GM12878 (cell line): ENCODE data around the gene HOXA10. TPM values are rescaled to one million over a fixed set of nuclear protein-coding genes. Genes with fewer than 3 reads are reported as not detected.
A peak's percentile ranks its signal among the peaks of the same experiment; 100 is the strongest.

Experiments
- ATAC-seq: fragments of 200-7000 bp; cut with Tn5 transposase; 3 replicates; pipeline ENCODE4 v1.9.1; 2020; ENCODE audit warnings: mild to moderate bottlenecking, moderate library complexity
- BruUV-seq: library from RNA; stranded (reverse); fragments of 400-500 nt; replicated peaks from 2 replicates; lab custom pipeline; 2021; lab: Mats Ljungman, UMichigan
- CTCF ChIA-PET: fragments of 300-600 bp; sonication (Branson Sonifier 250); formaldehyde crosslinking; extraction: SDS; loops from one replicate; lab custom pipeline; 2021; ENCODE audit warnings: inconsistent platforms; lab: Yijun Ruan, JAX
- POLR2A ChIA-PET: fragments of 350-600 bp; formaldehyde crosslinking; extraction: SDS; loops from one replicate; lab custom pipeline; 2021; ENCODE audit warnings: inconsistent platforms; lab: Charles Lee
- RAD21 ChIA-PET: fragments of 300-600 bp; sonication (Branson Sonifier 250); formaldehyde crosslinking; loops from one replicate; lab custom pipeline; 2023; ENCODE audit warnings: antibody characterized with exemption; ENCODE audit not compliant: unreplicated experiment; lab: Charles Lee
- SMC1A ChIA-PET: fragments of 300-600 bp; sonication (Branson Sonifier 250); formaldehyde crosslinking; loops from one replicate; lab custom pipeline; 2023; ENCODE audit not compliant: unreplicated experiment, uncharacterized antibody; lab: Charles Lee
- DNase-seq: peaks from one replicate; pipeline ENCODE4 v3.0.0-alpha.2; 2011; ENCODE audit warnings: low read depth, low spot score
- FAIRE-seq: peaks from 3 replicates; lab custom pipeline; 2011; peaks lifted over from hg19 to GRCh38; lab: Jason Lieb, UNC
- H2AFZ ChIP-seq: 2 replicates; pipeline ENCODE4 v1.6.0; 2011; ENCODE audit warnings: low read depth, low read length, control low read depth; ENCODE audit not compliant: control insufficient read depth
- H3K27ac ChIP-seq: 2 replicates; pipeline ENCODE4 v1.5.1; 2011; ENCODE audit warnings: control low read depth; ENCODE audit not compliant: control insufficient read depth, insufficient read depth
- H3K27me3 ChIP-seq, 2 experiments: replicated peaks in 1 of 2; 2 replicates each; pipeline versions ENCODE4 v1.6.0 to v1.6.1; 2011; ENCODE audit warnings: low read length in 1 of 2; ENCODE audit not compliant: control insufficient read depth in 2 of 2, insufficient read depth in 2 of 2
- H3K36me3 ChIP-seq, 2 experiments: 2 replicates each; pipeline ENCODE4 v1.5.1; 2011; ENCODE audit warnings: low read length in 1 of 2; ENCODE audit not compliant: control insufficient read depth in 2 of 2, insufficient read depth in 2 of 2
- H3K4me1 ChIP-seq: 2 replicates; pipeline ENCODE4 v1.6.1; 2011; ENCODE audit warnings: mild to moderate bottlenecking, low read length, moderate library complexity, mixed read lengths; ENCODE audit not compliant: control insufficient read depth, insufficient read depth
- H3K4me2 ChIP-seq: 2 replicates; pipeline ENCODE4 v1.6.0; 2011; ENCODE audit warnings: control low read depth; ENCODE audit not compliant: control insufficient read depth, insufficient read depth
- H3K4me3 ChIP-seq: fragments of 200-600 bp; sonication (generic); 2 replicates; pipeline ENCODE4 v1.5.1; 2016
- H3K79me2 ChIP-seq: 2 replicates; pipeline ENCODE4 v1.6.0; 2011; ENCODE audit warnings: low read length; ENCODE audit not compliant: control insufficient read depth, insufficient read depth
- H3K9ac ChIP-seq: 2 replicates; pipeline ENCODE4 v1.8.0; 2011; ENCODE audit warnings: low read length, control low read depth, mixed read lengths; ENCODE audit not compliant: control insufficient read depth, insufficient read depth
- H3K9me3 ChIP-seq: replicated peaks from 3 replicates; pipeline ENCODE4 v1.5.1; 2011; ENCODE audit warnings: mild to moderate bottlenecking, low read length; ENCODE audit not compliant: control insufficient read depth, insufficient read depth
- H4K20me1 ChIP-seq: 2 replicates; pipeline ENCODE4 v1.6.0; 2011; ENCODE audit not compliant: control insufficient read depth, insufficient read depth
- BHLHE40 ChIP-seq, 2 experiments: fragments of 450-650 bp in 1 of 2; IDR thresholded peaks; 2 replicates each; pipeline ENCODE4 v1.6.1; 2011 to 2017; ENCODE audit warnings: low read depth in 2 of 2, borderline replicate concordance in 1 of 2, improper control_type of control experiment in 1 of 2, low read length in 1 of 2, mild to moderate bottlenecking in 1 of 2
- DPF2 ChIP-seq: fragments of 450-650 bp; IDR thresholded peaks from 2 replicates; pipeline ENCODE4 v1.6.1; 2017; ENCODE audit warnings: mild to moderate bottlenecking
- EZH2 ChIP-seq: IDR thresholded peaks from 2 replicates; pipeline ENCODE4 v1.6.1; 2012; ENCODE audit warnings: low read depth, mild to moderate bottlenecking, control low read depth, inconsistent platforms, low read length, borderline replicate concordance; ENCODE audit not compliant: control insufficient read depth
- LARP7 ChIP-seq: fragments of 450-650 bp; IDR thresholded peaks from 2 replicates; pipeline ENCODE4 v1.6.1; 2017; ENCODE audit warnings: mild to moderate bottlenecking
- NBN ChIP-seq: fragments of 450-650 bp; IDR thresholded peaks from 2 replicates; pipeline ENCODE4 v1.6.1; 2016
- RAD21 ChIP-seq: IDR thresholded peaks from 2 replicates; pipeline ENCODE4 v1.6.1; 2011; ENCODE audit warnings: mild to moderate bottlenecking, low read depth, low read length, moderate library complexity; ENCODE audit not compliant: insufficient read depth
- RCOR1 ChIP-seq: conservative IDR thresholded peaks from 2 replicates; pipeline ENCODE4 v1.6.1; 2012; ENCODE audit warnings: low read depth, low read length, improper control_type of control experiment
- SMC3 ChIP-seq: IDR thresholded peaks from 2 replicates; pipeline ENCODE4 v1.6.1; 2011; ENCODE audit warnings: low read length, improper control_type of control experiment, borderline replicate concordance
- TBL1XR1 ChIP-seq: IDR thresholded peaks from 2 replicates; pipeline ENCODE4 v1.6.1; 2012; ENCODE audit warnings: low read depth, low read length, improper control_type of control experiment
- TCF3 ChIP-seq: IDR thresholded peaks from 2 replicates; pipeline ENCODE4 v1.6.1; 2012; ENCODE audit warnings: low read depth, mild to moderate bottlenecking, low read length, borderline replicate concordance; ENCODE audit not compliant: insufficient read depth
- YY1 ChIP-seq: IDR thresholded peaks from 2 replicates; pipeline ENCODE4 v1.6.1; 2011; ENCODE audit warnings: low read depth, mild to moderate bottlenecking, low read length
- ZSCAN29 ChIP-seq: fragments of 450-650 bp; IDR thresholded peaks from 2 replicates; pipeline ENCODE4 v1.6.1; 2017; ENCODE audit warnings: mild to moderate bottlenecking, moderate library complexity
- WGBS: methylation state at CpG from one replicate; pipeline ENCODE4 v1.1.6; 2016; ENCODE audit warnings: low lambda C conversion rate; ENCODE audit not compliant: insufficient replicate concordance, insufficient coverage; ENCODE audit errors: missing lambda C conversion rate; 5-methylcytosine and 5-hydroxymethylcytosine counted together
- in situ Hi-C: fragments of 300-500 bp; cut with MboI; formaldehyde crosslinking; loops from 9 replicates; pipeline ENCODE4 v1.14.3; 2018; ENCODE audit warnings: mixed read lengths
- intact Hi-C: fragments of 100-400 bp; cut with micrococcal nuclease; formaldehyde crosslinking; loops from one replicate; pipeline ENCODE4 v1.14.2; 2022; ENCODE audit not compliant: unreplicated experiment
- polyA plus RNA-seq, 11 experiments: library from polyadenylated mRNA; depleted of rRNA in 4 of 11; unstranded in 6 of 11; stranded (reverse) in 5 of 11; fragments of >200 nt; fragmentation: Nextera tagmentation in 4 of 11; fragmentation: Illumina TruSeq in 1 of 11; extraction: Ambion mirVana in 4 of 11; extraction: Trizol in 1 of 11; gene quantifications; 1 replicate in 1 of 11; 2 replicates in 10 of 11; pipeline versions ENCODE4 v1.2.1 to v1.2.3, GENCODE V29; 2011 to 2016; ENCODE audit warnings: inconsistent platforms in 2 of 11, missing spikeins in 2 of 11, low read depth in 1 of 11
- total RNA-seq, 4 experiments: library from RNA; depleted of rRNA in 3 of 4; stranded (reverse); fragments of >200 nt in 3 of 4; fragmentation: Illumina TruSeq in 1 of 4; extraction: Trizol in 1 of 4; gene quantifications; 2 replicates each; pipeline versions ENCODE4 v1.2.1 to v1.2.3, GENCODE V29; 2013 to 2021
- TF ChIP-seq, protein P1 (sequence below): IDR thresholded peaks from 2 replicates; pipeline ENCODE4 v1.6.1; 2012; ENCODE audit warnings: mild to moderate bottlenecking, low read depth, low read length
- TF ChIP-seq, protein P2 (sequence below): IDR thresholded peaks from 2 replicates; pipeline ENCODE4 v1.6.1; 2011; ENCODE audit warnings: mild to moderate bottlenecking, low read depth, low read length, moderate library complexity; ENCODE audit not compliant: insufficient replicate concordance
- TF ChIP-seq, protein P3 (sequence below), 3 experiments: IDR thresholded peaks in 2 of 3; conservative IDR thresholded peaks in 1 of 3; 2 replicates each; pipeline ENCODE4 v1.5.1; 2011; ENCODE audit warnings: low read depth in 3 of 3, low read length in 3 of 3, mild to moderate bottlenecking in 3 of 3, control low read depth in 2 of 3, moderate library complexity in 2 of 3, inconsistent platforms in 1 of 3, mixed read lengths in 1 of 3; ENCODE audit not compliant: control insufficient read depth in 2 of 3, insufficient read depth in 1 of 3; ENCODE audit errors: extremely low read depth in 1 of 3

HOXA10 gene
- total and polyA plus RNA-seq, 10 of the 15 experiments (the other 5 are each of a cell fraction or from before 2014, with no cell fraction given), result not detected

DNA sequence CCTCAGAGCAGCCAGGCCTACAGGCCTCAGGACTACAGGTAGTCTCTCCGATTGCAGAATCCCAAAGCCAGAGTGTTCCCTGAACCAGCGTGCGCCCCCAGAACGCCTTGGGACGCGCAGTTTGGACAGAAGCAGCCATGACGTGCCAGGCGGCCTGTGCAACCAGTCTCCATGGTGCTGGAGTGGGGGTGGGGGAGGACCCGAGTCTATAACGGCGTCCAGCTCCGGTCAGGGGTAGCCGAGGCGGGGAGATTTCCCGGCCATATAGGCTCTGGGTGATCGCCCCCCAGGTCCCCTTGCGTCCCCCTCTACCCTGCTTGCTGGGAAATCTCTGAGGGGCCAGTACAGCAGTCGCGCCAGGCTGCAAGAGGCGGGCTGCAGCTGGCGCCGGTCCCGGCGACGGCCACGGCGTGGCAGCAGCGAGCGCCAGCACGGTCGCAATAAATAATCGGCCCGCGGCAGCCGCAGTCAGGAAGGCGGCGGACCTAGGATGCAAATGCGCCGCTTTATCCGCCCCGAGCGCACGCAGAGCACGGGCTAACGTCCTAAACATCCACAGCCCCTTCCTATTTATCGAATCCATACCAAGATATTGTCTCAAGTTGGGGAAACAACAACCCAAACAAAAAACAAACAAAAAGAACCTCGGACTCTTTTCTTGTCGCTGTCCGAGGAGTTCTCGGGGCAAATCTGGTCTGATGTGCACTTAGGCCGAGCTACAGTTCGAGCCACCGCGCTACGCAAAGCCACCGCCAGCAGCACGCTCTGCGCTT, 23.4 kb downstream of the HOXA10 start:
- no peaks in the 10 kb centered on the region; the same call in 1 of the 2 replicates for H3K4me1 ChIP-seq
- TF ChIP-seq YY1 (peak; percentile 51; the same call in 1 of the 2 replicates), EZH2 (no peak), TCF3 (0 out of 2 replicates have a peak, but pooled peaks have one; percentile 66), RAD21 (peak; percentile 30; the same call in 1 of the 2 replicates), DPF2 (peak; percentile 57; the same call in 1 of the 2 replicates), NBN (0 out of 2 replicates have a peak, but pooled peaks have one; percentile 33), BHLHE40 (IDR thresholded peaks at IDR 0.05; ENCODE audit: borderline replicate concordance in 1 of 2, low read depth in 2 of 2, low read length in 1 of 2) (peak; percentile 36 to 80; a peak in 2 of 4 replicates), ZSCAN29 (0 out of 2 replicates have a peak, but pooled peaks have one; percentile 35), LARP7 (no peak), RCOR1 (no peak), TBL1XR1 (no peak), SMC3 (peak; percentile 54)
- TF ChIP-seq, protein P1, sequence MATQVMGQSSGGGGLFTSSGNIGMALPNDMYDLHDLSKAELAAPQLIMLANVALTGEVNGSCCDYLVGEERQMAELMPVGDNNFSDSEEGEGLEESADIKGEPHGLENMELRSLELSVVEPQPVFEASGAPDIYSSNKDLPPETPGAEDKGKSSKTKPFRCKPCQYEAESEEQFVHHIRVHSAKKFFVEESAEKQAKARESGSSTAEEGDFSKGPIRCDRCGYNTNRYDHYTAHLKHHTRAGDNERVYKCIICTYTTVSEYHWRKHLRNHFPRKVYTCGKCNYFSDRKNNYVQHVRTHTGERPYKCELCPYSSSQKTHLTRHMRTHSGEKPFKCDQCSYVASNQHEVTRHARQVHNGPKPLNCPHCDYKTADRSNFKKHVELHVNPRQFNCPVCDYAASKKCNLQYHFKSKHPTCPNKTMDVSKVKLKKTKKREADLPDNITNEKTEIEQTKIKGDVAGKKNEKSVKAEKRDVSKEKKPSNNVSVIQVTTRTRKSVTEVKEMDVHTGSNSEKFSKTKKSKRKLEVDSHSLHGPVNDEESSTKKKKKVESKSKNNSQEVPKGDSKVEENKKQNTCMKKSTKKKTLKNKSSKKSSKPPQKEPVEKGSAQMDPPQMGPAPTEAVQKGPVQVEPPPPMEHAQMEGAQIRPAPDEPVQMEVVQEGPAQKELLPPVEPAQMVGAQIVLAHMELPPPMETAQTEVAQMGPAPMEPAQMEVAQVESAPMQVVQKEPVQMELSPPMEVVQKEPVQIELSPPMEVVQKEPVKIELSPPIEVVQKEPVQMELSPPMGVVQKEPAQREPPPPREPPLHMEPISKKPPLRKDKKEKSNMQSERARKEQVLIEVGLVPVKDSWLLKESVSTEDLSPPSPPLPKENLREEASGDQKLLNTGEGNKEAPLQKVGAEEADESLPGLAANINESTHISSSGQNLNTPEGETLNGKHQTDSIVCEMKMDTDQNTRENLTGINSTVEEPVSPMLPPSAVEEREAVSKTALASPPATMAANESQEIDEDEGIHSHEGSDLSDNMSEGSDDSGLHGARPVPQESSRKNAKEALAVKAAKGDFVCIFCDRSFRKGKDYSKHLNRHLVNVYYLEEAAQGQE, result peak; percentile 69
- TF ChIP-seq, protein P2, sequence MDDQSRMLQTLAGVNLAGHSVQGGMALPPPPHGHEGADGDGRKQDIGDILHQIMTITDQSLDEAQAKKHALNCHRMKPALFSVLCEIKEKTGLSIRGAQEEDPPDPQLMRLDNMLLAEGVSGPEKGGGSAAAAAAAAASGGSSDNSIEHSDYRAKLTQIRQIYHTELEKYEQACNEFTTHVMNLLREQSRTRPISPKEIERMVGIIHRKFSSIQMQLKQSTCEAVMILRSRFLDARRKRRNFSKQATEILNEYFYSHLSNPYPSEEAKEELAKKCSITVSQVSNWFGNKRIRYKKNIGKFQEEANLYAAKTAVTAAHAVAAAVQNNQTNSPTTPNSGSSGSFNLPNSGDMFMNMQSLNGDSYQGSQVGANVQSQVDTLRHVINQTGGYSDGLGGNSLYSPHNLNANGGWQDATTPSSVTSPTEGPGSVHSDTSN, result peak; percentile 69
- TF ChIP-seq, protein P3, sequence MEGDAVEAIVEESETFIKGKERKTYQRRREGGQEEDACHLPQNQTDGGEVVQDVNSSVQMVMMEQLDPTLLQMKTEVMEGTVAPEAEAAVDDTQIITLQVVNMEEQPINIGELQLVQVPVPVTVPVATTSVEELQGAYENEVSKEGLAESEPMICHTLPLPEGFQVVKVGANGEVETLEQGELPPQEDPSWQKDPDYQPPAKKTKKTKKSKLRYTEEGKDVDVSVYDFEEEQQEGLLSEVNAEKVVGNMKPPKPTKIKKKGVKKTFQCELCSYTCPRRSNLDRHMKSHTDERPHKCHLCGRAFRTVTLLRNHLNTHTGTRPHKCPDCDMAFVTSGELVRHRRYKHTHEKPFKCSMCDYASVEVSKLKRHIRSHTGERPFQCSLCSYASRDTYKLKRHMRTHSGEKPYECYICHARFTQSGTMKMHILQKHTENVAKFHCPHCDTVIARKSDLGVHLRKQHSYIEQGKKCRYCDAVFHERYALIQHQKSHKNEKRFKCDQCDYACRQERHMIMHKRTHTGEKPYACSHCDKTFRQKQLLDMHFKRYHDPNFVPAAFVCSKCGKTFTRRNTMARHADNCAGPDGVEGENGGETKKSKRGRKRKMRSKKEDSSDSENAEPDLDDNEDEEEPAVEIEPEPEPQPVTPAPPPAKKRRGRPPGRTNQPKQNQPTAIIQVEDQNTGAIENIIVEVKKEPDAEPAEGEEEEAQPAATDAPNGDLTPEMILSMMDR (IDR thresholded peaks at IDR 0.05 in 2 of 3, conservative IDR thresholded peaks at IDR 0.05 in 1 of 3; ENCODE audit: control insufficient read depth in 2 of 3, extremely low read depth in 1 of 3, insufficient read depth in 1 of 3, low read depth in 3 of 3, low read length in 3 of 3), result peak; percentile 70 to 84 (median 74)

More for the DNA sequence above, 23.4 kb downstream of the HOXA10 start:
- 1% methylated on average over 51 of the region's 58 CpGs for WGBS
- intact Hi-C loops, result no loop called here
- ChIA-PET POLR2A (interaction anchor here (1.0 to 1.2 kb wide), 2 partner anchors 52 to 67 kb away, joined by 3 read pairs; no protein-coding TSS in a partner anchor), RAD21 (interaction anchor here (0.8 to 2.8 kb wide), 13 partner anchors 11 to 781 kb away, joined by 3 to 10 read pairs (median 4); partner anchors contain the start of gene HOXA1), SMC1A (interaction anchor here (0.6 to 3.2 kb wide), 15 partner anchors 8 to 1258 kb away, joined by 3 to 17 read pairs (median 4); partner anchors contain the start of gene SKAP2), CTCF (interaction anchor here (0.5 to 5.5 kb wide), 23 partner anchors 8 to 1256 kb away, joined by 3 to 38 read pairs (median 4); partner anchors contain the start of gene HOXA1)
- in situ Hi-C loops, result loop anchor here (25.0 kb wide), 1 partner anchor 1063 kb away; no protein-coding TSS in a partner anchor
- Histone ChIP-seq H3K4me3 (peak overlapping the region; percentile 67), H4K20me1 (no peaks in the 10 kb centered on the region), H3K27me3 (peaks cover 20 to 60% of the 10 kb centered on the region in 2 experiments), H3K27ac (no peak overlapping the region), H3K9me3 (no peaks in the 10 kb centered on the region; the same call in 2 of the 3 replicates), H3K36me3 (no peaks in the 10 kb centered on the region), H3K4me2 (peak overlapping the region; percentile 91), H3K9ac (no peak overlapping the region), H2AFZ (peak overlapping the region; percentile 77), H3K79me2 (no peaks in the 10 kb centered on the region)
- FAIRE-seq (peak; percentile 13), DNase-seq (no peak), ATAC-seq (peak; percentile 96)
- BruUV-seq, result no TSS peak
